GM06990 (cell line): Measurements from ENCODE around the gene SMIM45.

Experiments used
- DNase-seq: peaks from one replicate; pipeline ENCODE4 v3.0.0-alpha.2; 2011; ENCODE audit not compliant: insufficient read length; ENCODE audit errors: extremely low read depth
- H3K27me3 ChIP-seq: replicated peaks from 2 replicates; pipeline ENCODE4 v1.6.0; 2011; ENCODE audit warnings: low read length; ENCODE audit not compliant: control insufficient read depth, insufficient read depth
- H3K36me3 ChIP-seq: 2 replicates; pipeline ENCODE4 v1.5.1; 2011; ENCODE audit warnings: low read length; ENCODE audit not compliant: control insufficient read depth, insufficient read depth
- H3K4me3 ChIP-seq: replicated peaks from 2 replicates; pipeline ENCODE4 v1.5.1; 2011; ENCODE audit warnings: low read depth, mild to moderate bottlenecking, control low read depth, low read length
- CTCF ChIP-seq: IDR thresholded peaks from 2 replicates; pipeline ENCODE4 v1.5.1; 2011; ENCODE audit warnings: low read length, control low read depth, mild to moderate bottlenecking, inconsistent platforms; ENCODE audit not compliant: insufficient read depth, poor library complexity, severe bottlenecking

The SMIM45 gene

GRCh38 chr22:41935015-41935351 is 17.0 kb upstream of the SMIM45 start:
- no peak for DNase-seq
- no peak for TF ChIP-seq CTCF
- H3K36me3 ChIP-seq: peaks cover 4% of the 10 kb centered on the region; the same call in 1 of the 2 replicates
- no peak overlapping the region for H3K4me3 ChIP-seq
- no peaks in the 10 kb centered on the region for H3K27me3 ChIP-seq

GRCh38 chr22:41935509-41935908 is 16.4 kb upstream of the SMIM45 start:
- Histone ChIP-seq H3K4me3 (no peak overlapping the region), H3K27me3 (no peaks in the 10 kb centered on the region), H3K36me3 (peaks cover 4% of the 10 kb centered on the region; the same call in 1 of the 2 replicates)
- TF ChIP-seq CTCF: no peak
- peak; percentile 57 for DNase-seq

DNA sequence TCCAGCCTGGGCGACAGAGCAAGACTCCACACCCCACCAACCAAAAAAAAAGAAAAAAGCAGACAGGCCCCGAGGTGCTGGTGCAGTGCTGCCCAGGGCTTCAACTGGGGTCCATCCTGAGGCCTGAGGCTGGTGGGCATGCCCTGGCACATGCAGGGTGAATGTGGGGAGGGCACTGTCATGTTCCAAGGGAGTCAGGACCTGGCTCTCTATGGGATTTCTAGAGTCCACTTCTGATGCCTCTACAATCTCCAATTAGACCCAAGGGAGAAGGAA is 15.1 kb upstream of the SMIM45 start:
- Histone ChIP-seq H3K27me3 (no peaks in the 10 kb centered on the region), H3K36me3 (peaks cover 5% of the 10 kb centered on the region), H3K4me3 (no peak overlapping the region)
- DNase-seq: peak; percentile 35
- no peak for TF ChIP-seq CTCF

DNA sequence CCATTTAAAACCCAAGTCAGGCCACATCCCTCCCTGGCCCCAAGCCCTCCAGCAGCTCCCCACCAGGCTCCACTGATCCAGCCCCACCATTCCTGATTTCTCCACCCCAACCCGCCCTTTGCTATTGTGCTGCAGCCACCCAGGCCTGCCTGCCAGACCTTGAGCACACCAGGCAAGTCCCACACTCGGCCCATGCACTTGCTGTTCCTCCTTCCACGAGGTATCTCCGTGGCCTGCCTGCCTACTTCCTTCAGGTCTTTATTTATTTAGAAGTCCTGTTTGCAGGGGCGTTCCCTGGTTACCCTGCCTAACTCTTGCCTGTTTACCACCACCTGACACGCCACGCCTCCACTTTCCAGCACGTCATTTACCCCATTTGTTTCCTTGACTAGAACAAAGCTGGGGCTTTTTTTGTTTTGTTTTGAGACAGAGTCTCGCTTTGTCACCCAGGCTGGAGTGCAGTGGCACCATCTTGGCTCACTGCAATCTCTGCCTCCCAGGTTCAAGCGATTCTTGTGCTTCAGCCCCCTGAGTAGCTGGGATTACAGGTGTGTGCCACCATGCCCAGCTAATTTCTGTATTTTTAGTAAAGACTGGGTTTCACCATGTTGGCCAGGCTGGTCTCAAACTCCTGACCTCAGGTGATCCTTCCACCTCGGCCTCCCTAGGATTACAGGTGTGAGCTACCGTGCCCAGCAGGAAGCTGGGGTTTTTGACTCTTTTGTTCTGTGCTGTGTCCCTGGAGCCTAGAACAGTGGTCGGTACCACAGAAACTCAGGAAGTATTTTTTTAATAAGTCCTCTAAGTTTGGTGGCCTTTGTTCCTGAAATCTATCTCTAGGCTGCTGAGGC is 11.7 kb upstream of the SMIM45 start:
- peaks cover 9% of the 10 kb centered on the region for H3K36me3 ChIP-seq
- H3K27me3 ChIP-seq: no peaks in the 10 kb centered on the region
- TF ChIP-seq CTCF: no peak
- DNase-seq: peak; percentile 84
- peak overlapping the region; percentile 28 for H3K4me3 ChIP-seq

GRCh38 chr22:41940832-41941765 is 10.9 kb upstream of the SMIM45 start:
- peaks cover 9% of the 10 kb centered on the region for H3K36me3 ChIP-seq
- peak; percentile 86 for TF ChIP-seq CTCF
- H3K27me3 ChIP-seq: no peaks in the 10 kb centered on the region
- no peak overlapping the region for H3K4me3 ChIP-seq
- DNase-seq: peak; percentile 69
